LNCaP clone FGC (cell line): ENCODE measurements around the gene PANK4.

Experiments used
- DNase-seq: peaks from one replicate; pipeline ENCODE4 v3.0.0-alpha.2; 2011; ENCODE audit warnings: low read depth
- H3K4me3 ChIP-seq: 2 replicates; pipeline ENCODE4 v1.5.1; 2011; ENCODE audit warnings: mild to moderate bottlenecking, low read depth, low read length, control low read depth
- CTCF ChIP-seq: IDR thresholded peaks from 2 replicates; pipeline ENCODE4 v1.5.1; 2012; ENCODE audit warnings: mild to moderate bottlenecking; ENCODE audit not compliant: control insufficient read depth, insufficient read depth; ENCODE audit errors: extremely low read depth

Gene PANK4

GRCh38 chr1:2472561-2473177 lies 53.7 kb downstream of the PANK4 start:
- no peak for DNase-seq
- no peak overlapping the region for H3K4me3 ChIP-seq
- TF ChIP-seq CTCF: no peak

- TF ChIP-seq CTCF: no peak
- H3K4me3 ChIP-seq: no peak overlapping the region
Observed at GRCh38 chr1:2472109-2472508, 54.3 kb downstream of the PANK4 start.

GRCh38 chr1:2471587-2472001 lies 54.8 kb downstream of the PANK4 start:
- no peak for DNase-seq
- no peak overlapping the region for H3K4me3 ChIP-seq
- no peak for TF ChIP-seq CTCF

More at GRCh38 chr1:2472109-2472508, 54.3 kb downstream of the PANK4 start:
- no peak for DNase-seq

GRCh38 chr1:2471159-2471471 lies 55.3 kb downstream of the PANK4 start:
- TF ChIP-seq CTCF: no peak
- no peak overlapping the region for H3K4me3 ChIP-seq
- no peak for DNase-seq

GRCh38 chr1:2470290-2471158 lies 55.9 kb downstream of the PANK4 start:
- H3K4me3 ChIP-seq: no peak overlapping the region
- no peak for DNase-seq
- TF ChIP-seq CTCF: no peak

- no peak for DNase-seq
- no peak for TF ChIP-seq CTCF
- no peak overlapping the region for H3K4me3 ChIP-seq
Observed at GRCh38 chr1:2469103-2469940, 57.1 kb downstream of the PANK4 start.
